ENCODE results near the gene RAPGEF2.

Gene RAPGEF2

GRCh38 chr4:159395693-159396092 is 292.8 kb downstream of the RAPGEF2 start:
- H3K36me3 ChIP-seq (ENCODE audit: insufficient read depth, insufficient read length, low read length), result no peaks in the 10 kb centered on the region
- no peak for DNase-seq (ENCODE audit: low read depth, low spot score)

GRCh38 chr4:159396151-159396550 is 293.3 kb downstream of the RAPGEF2 start:
- no peak for DNase-seq (ENCODE audit: low read depth, low spot score)
- H3K4me3 ChIP-seq (ENCODE audit: insufficient read length, low read depth), result no peak overlapping the region

More at GRCh38 chr4:159395693-159396092, 292.8 kb downstream of the RAPGEF2 start:
- no peaks in the 10 kb centered on the region for H3K4me1 ChIP-seq (ENCODE audit: insufficient read depth, insufficient read length)
- no peak for TF ChIP-seq YY1 (IDR thresholded peaks at IDR 0.05; ENCODE audit: insufficient read depth, insufficient read length)
- no peaks in the 10 kb centered on the region for H3K9me3 ChIP-seq (ENCODE audit: insufficient read depth, low read length)
- H3K27me3 ChIP-seq (ENCODE audit: insufficient read depth, insufficient read length), result no peaks in the 10 kb centered on the region
- no peak overlapping the region for H3K9ac ChIP-seq (ENCODE audit: insufficient read length, low read depth)
- H3K4me3 ChIP-seq (ENCODE audit: insufficient read length, low read depth), result no peak overlapping the region

DNA sequence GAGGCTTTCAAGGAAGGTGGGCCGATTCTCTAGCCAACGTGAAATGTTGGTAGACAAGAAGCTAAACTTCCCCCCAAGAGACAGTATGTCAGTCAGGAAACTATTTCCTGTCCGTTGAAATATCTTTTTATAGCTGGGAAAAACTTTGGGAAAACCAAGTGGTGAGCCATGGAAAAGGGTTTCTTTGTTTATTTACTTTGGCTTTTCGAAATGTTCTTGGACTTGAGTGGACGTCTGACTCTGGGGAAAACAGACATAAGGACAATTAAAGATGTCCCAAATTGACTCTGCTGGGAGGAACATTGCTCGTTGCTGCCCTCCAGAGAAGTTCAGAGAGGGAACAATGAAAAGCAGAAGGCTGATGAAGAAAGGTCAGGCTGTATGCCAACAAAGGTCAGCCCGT is 295.4 kb downstream of the RAPGEF2 start:
- H3K27me3 ChIP-seq (ENCODE audit: insufficient read depth, insufficient read length), result no peaks in the 10 kb centered on the region
- no peak for TF ChIP-seq YY1 (IDR thresholded peaks at IDR 0.05; ENCODE audit: insufficient read depth, insufficient read length)
- TF ChIP-seq ZNF274 (IDR thresholded peaks at IDR 0.05; ENCODE audit: low read depth, low read length), result no peak
- TF ChIP-seq SUZ12 (IDR thresholded peaks at IDR 0.05; ENCODE audit: extremely low read depth, insufficient read depth, insufficient read length), result no peak
- DNase-seq (ENCODE audit: low read depth, low spot score), result no peak
- H3K4me1 ChIP-seq (ENCODE audit: insufficient read depth, insufficient read length), result no peaks in the 10 kb centered on the region
- no peak overlapping the region for H3K4me3 ChIP-seq (ENCODE audit: insufficient read length, low read depth)
- no peaks in the 10 kb centered on the region for H3K36me3 ChIP-seq (ENCODE audit: insufficient read depth, insufficient read length, low read length)
- no peaks in the 10 kb centered on the region for H3K9me3 ChIP-seq (ENCODE audit: insufficient read depth, low read length)
- no peak overlapping the region for H3K9ac ChIP-seq (ENCODE audit: insufficient read length, low read depth)

More at GRCh38 chr4:159396151-159396550, 293.3 kb downstream of the RAPGEF2 start:
- Histone ChIP-seq H3K9me3 (ENCODE audit: insufficient read depth, low read length) (no peaks in the 10 kb centered on the region), H3K9ac (ENCODE audit: insufficient read length, low read depth) (no peak overlapping the region), H3K27me3 (ENCODE audit: insufficient read depth, insufficient read length) (no peaks in the 10 kb centered on the region), H3K4me1 (ENCODE audit: insufficient read depth, insufficient read length) (no peaks in the 10 kb centered on the region), H3K36me3 (ENCODE audit: insufficient read depth, insufficient read length, low read length) (no peaks in the 10 kb centered on the region)
- no peak for TF ChIP-seq ZNF274 (IDR thresholded peaks at IDR 0.05; ENCODE audit: low read depth, low read length)
- no peak for TF ChIP-seq YY1 (IDR thresholded peaks at IDR 0.05; ENCODE audit: insufficient read depth, insufficient read length)
- TF ChIP-seq SUZ12 (IDR thresholded peaks at IDR 0.05; ENCODE audit: extremely low read depth, insufficient read depth, insufficient read length), result no peak

DNA sequence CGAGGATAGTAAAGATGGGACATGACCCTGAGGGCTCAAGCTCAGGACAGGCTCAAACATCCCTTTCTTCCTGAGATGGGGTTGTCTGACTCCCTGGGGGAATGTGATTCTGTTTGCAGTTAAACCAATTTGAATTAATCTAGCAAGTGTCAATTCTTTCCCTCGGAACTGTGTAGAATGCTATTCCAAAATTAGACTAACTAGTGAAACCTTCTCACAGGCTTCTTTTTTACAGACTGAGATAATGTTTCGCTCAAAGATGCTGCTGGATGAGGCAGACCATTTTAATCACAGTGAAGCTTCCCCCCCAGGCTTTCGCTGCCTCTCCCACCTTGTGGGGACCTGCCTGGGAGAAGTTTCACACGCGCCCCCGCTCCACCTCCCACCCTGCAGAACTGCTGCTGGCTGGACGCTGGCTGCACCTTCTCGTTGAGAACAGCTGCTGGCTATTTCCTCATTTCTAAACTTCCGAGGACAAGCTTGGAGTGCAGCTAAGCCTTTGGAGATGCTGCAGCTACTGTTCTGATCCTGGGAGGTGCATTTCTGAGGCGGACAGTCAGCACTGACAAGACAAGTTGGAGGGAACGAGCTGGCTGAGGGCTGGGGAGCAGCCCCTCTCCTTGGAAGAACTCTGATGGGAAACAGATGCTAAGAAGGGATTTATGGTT is 297.8 kb downstream of the RAPGEF2 start:
- Histone ChIP-seq H3K4me1 (ENCODE audit: insufficient read depth, insufficient read length) (no peaks in the 10 kb centered on the region), H3K4me3 (ENCODE audit: insufficient read length, low read depth) (no peak overlapping the region), H3K9me3 (ENCODE audit: insufficient read depth, low read length) (no peaks in the 10 kb centered on the region), H3K27me3 (ENCODE audit: insufficient read depth, insufficient read length) (no peaks in the 10 kb centered on the region), H3K36me3 (ENCODE audit: insufficient read depth, insufficient read length, low read length) (no peaks in the 10 kb centered on the region), H3K9ac (ENCODE audit: insufficient read length, low read depth) (no peak overlapping the region)
- no peak for DNase-seq (ENCODE audit: low read depth, low spot score)
- no peak for TF ChIP-seq YY1 (IDR thresholded peaks at IDR 0.05; ENCODE audit: insufficient read depth, insufficient read length)
- TF ChIP-seq ZNF274 (IDR thresholded peaks at IDR 0.05; ENCODE audit: low read depth, low read length), result no peak
- TF ChIP-seq SUZ12 (IDR thresholded peaks at IDR 0.05; ENCODE audit: extremely low read depth, insufficient read depth, insufficient read length), result no peak

DNA sequence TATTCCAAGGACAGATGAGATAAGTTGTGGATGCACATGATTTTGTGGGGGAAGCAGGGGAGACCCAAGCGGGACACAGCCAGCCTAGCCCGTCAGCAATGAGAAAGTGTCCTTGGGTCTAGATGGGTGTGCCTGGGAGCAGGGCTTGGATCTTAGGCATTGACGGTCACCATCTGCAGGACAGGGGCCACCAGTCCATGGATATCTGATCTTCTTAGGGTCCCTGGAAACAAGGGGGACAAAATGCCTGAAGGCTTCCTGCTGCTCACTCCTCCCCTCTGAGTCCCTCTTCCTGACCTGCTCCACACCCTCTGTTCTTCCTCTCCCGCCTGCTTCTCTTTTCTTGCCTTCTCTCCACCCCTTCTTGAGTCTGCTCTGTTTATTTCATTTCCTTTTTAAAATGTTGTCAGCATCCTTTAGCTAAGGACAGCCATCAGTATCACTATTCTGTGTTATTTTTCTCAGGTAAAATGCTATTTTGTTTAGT is 298.4 kb downstream of the RAPGEF2 start:
- H3K9ac ChIP-seq (ENCODE audit: insufficient read length, low read depth), result no peak overlapping the region
- no peak overlapping the region for H3K4me3 ChIP-seq (ENCODE audit: insufficient read length, low read depth)
- H3K27me3 ChIP-seq (ENCODE audit: insufficient read depth, insufficient read length), result no peaks in the 10 kb centered on the region
- H3K4me1 ChIP-seq (ENCODE audit: insufficient read depth, insufficient read length), result no peaks in the 10 kb centered on the region
- no peak for DNase-seq (ENCODE audit: low read depth, low spot score)
- TF ChIP-seq ZNF274 (IDR thresholded peaks at IDR 0.05; ENCODE audit: low read depth, low read length) (no peak), YY1 (IDR thresholded peaks at IDR 0.05; ENCODE audit: insufficient read depth, insufficient read length) (no peak), SUZ12 (IDR thresholded peaks at IDR 0.05; ENCODE audit: extremely low read depth, insufficient read depth, insufficient read length) (no peak)
- H3K36me3 ChIP-seq (ENCODE audit: insufficient read depth, insufficient read length, low read length), result no peaks in the 10 kb centered on the region
- H3K9me3 ChIP-seq (ENCODE audit: insufficient read depth, low read length), result no peaks in the 10 kb centered on the region

- no peak for DNase-seq (ENCODE audit: low read depth, low spot score)
- no peaks in the 10 kb centered on the region for H3K9me3 ChIP-seq (ENCODE audit: insufficient read depth, low read length)
- H3K4me3 ChIP-seq (ENCODE audit: insufficient read length, low read depth), result no peak overlapping the region
- H3K27me3 ChIP-seq (ENCODE audit: insufficient read depth, insufficient read length), result no peaks in the 10 kb centered on the region
- H3K4me1 ChIP-seq (ENCODE audit: insufficient read depth, insufficient read length), result no peaks in the 10 kb centered on the region
- H3K9ac ChIP-seq (ENCODE audit: insufficient read length, low read depth), result no peak overlapping the region
- TF ChIP-seq ZNF274 (IDR thresholded peaks at IDR 0.05; ENCODE audit: low read depth, low read length) (no peak), SUZ12 (IDR thresholded peaks at IDR 0.05; ENCODE audit: extremely low read depth, insufficient read depth, insufficient read length) (no peak), YY1 (IDR thresholded peaks at IDR 0.05; ENCODE audit: insufficient read depth, insufficient read length) (no peak)
- H3K36me3 ChIP-seq (ENCODE audit: insufficient read depth, insufficient read length, low read length), result no peaks in the 10 kb centered on the region
Observed at GRCh38 chr4:159401791-159402380, 299.0 kb downstream of the RAPGEF2 start.
